RCC 7860 (cell line): ENCODE measurements around the gene RER1.

Source experiments
- DNase-seq: peaks from one replicate; pipeline ENCODE4 v3.0.0-alpha.2; 2015; ENCODE audit warnings: low spot score
- FAIRE-seq: peaks from 2 replicates; lab custom pipeline; 2012; peaks lifted over from hg19 to GRCh38; lab: Jason Lieb, UNC

RER1 gene

DNA sequence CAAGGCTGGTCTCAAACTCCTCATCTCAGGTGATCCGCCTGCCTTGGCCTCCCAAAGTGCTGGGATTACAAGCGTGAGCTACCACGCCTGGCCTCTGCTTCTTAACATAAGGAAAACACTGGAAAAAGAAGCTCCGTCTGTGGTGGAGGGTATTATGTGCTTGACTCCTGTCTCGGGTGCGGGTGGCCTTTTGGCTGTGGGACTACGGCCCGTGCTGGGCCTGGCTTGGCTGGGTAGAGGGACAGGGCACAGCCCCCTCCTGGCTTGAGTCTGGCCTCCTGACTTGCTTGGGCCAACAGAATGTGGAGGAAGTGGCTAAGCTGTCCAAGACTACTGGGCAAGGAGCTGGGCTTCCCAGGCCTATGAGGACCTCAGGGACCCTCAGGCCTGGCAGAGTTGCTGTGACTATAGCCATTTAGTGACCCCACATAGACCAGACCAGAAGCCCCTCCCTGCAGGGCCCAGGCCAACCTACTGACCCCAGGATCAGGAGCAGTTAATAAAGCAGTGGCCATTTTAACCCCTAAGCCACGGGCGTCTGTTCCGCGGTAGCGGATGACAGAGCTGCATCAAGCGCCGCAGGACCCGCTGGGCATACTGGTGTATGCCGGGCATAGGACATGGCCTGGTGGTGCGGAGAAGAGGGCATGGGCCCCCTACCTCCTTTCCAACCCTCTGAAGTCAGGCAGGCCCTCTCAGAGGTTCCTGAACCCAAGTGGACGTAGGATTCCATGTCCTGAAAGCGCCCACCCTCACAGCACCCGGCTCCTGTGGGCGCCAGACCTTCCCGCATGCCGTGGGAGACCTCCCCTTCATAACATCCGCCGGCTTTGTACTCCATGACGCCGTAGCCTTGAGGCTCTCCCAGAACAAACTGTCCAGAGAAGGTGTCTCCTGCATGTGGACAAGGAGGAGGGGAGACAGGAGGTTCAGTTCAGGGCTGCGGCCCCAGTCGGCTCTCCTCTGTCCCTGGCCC, 4.7 kb upstream of the RER1 start:
- DNase-seq (no peak), FAIRE-seq (no peak)

DNA sequence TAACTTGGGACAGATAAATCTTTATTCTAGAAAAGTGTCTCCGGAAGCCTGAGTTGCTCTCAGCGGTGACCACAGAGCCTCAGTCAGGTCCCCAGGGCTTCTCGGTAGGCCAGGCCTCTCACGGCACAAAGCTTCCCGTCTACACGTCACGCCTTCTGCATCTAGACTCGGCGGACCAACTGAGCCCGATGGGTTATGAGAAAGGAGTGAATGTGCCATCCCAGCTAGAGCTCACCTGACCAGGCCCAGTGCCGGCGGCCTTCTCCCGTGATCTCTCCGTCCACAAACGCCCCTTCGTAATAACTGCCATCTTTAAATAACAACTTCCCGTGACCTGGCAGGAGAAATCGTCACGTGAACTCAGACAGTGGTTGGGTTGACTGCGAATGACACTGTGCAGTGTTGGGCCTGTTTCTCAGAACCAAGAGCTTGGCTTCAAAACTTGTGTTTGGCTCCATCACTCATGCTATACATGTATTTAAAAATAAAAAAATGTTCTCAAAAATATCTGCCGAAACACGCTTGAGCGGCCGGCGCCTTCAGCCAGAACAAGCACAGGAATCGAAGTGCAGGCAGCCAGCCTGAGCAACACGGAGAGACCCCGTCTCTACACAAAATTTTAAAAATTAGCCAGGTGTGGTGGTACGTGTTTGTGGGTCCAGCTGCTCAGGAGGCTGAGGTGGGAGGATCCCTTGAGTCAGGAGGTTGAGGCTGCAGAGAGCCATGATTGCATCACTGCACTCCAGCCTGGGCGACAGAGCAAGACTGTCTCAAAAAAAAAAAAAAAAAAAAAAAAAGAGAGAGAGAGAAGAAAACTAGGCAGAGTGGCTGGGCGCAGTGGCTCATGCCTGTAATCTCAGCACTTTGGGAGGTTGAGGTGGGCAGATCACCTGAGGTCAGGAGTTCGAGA, 3.4 kb upstream of the RER1 start:
- no peak for DNase-seq
- no peak for FAIRE-seq

DNA sequence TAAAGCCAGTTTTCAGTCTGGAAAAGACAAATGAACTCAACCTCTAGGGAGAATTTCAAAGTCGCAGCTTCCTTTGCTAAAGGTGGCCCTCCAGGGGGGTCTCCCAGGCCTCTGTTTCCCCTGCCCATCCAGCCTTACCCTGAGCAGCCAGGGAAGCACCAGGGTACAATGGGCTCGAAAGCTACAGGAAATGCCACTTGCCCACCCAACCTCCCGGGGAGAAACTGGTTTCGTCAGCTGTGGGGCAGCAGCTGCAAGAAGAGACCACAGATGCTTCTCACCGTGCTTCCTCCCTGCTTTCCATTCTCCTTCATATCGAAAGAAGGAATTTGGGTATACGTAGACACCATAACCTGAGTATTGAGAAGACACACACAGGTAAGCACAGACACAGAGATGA, 2.0 kb upstream of the RER1 start:
- DNase-seq (no peak), FAIRE-seq (no peak)

DNA sequence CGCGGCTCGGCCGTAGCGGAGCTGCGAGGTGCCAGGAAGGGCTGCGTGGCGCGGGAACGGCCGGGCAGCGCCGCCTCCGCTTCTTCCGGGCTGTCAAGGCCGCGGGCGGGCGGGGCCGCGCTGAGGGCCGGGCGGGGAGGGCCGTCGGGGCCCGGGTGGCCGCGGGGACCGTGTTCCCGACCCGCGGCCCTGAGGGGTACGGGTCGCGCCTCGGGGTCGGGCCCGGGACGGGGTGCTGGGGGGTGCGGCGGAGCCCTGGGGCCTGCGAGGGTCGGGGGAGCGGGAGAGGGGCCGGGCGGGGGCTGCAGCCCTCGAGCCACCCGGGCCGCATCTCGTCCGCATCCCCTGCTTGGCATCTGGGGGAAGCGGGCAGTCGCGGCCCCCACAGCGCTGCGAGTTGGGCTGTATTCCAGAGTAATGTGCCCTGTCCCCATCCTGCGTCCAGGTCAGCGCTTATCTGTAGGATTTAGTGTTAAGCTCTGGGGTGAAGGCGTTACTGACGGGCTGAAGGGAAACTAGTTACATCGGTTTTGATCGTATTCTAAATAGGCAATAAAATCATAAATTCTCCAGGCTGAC, 379 bp downstream of the RER1 start:
- DNase-seq (no peak), FAIRE-seq (no peak)

DNA sequence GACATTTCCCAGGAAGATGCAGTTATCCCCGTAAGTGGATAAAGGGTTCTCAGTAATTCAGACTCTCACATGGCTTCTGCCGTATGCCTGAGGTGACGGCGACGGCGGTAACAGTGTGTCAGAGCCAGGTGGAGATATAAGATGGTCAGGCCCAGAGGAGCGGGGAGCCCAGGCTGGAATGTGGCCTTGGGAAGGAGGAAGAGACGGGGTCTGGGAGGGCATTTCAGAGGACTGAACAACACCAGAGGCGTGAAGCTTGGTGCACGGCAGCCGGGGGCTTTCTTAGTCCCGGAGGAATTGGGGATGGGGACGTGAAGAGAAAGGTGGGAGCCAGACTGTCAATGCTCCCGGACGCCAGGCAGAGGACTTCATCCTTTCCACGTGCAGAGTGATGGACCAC, 1.0 kb downstream of the RER1 start:
- FAIRE-seq (no peak), DNase-seq (no peak)

DNA sequence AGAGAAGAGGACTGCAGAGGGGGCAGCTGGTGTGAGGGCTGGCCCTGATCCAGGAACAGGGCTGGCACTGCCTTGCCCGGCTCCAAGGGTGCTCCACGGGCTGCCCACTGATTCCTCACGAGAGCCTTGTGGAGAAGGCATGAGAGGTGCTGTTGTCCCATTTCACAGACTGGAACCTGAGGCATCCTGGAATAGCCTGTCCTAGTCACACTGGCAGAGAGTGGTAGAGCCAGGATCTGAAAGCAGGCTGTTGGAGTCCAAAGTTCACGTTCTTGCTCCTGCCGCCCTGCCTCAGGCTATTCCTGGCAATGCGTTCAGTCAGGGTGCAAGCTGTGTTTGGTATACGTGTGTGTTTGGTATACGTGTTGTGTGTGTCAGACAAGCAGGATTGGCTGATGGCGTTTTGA, 1.8 kb downstream of the RER1 start:
- FAIRE-seq: no peak
- DNase-seq: no peak

DNA sequence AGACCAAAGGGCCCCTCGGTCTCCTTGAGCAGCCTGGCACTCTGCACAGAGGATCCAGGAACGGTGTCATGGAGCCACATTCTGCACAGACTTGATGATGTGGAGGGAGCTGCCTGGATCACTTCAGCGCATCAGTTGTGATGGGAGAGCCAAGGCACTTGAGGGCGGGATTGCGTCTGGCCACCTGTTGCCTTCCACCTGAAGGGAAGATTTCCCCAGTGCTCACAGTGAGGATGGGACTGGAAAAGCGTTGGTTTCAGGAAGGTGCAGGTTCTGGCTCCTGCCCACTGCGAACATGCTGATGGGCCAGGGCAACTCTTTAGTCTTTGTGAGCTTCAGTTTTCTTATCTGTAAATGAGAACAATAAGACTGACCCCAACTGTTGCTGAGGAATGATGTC, 2.6 kb downstream of the RER1 start:
- FAIRE-seq: no peak
- no peak for DNase-seq

DNA sequence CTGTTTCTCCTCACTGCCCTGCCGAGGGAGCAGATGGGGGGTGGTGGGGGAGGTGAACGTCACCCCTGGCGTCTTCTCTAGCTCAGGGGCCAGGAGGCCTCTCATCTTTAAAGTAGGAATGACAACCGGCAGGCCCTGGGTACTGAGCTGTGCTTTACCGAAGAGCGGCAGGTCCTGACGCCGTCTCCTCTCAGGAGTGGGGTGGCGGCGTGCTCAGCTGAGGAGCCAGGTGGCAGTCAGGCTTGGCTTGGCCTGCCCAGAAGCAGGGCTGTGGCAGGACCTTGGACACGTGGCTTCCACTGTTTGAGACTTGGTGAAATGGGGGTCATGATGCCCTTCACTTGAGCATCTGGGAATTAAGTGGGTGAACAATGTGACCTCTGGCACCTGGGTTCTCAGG, 3.1 kb downstream of the RER1 start:
- no peak for FAIRE-seq
- DNase-seq: no peak

DNA sequence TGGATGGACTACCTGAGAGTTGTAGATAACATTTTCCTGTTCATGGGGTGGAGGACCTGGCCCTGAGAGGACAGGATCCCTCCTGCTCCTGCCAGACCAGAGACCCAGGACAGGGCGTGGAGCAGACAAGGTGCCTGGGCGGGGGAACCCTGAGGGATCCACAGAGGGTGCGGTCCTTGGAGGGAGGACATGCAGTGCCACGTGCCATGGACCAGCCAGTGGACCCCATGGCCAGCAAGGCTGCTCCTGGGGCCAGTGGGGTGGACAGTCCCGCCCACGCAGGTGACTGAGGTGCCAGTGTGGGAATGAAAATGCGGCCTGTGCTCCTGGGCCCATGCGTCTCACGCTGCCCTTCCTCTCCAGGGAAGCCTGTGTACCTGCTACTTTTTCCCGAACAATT, 3.6 kb downstream of the RER1 start:
- no peak for DNase-seq
- FAIRE-seq: no peak

DNA sequence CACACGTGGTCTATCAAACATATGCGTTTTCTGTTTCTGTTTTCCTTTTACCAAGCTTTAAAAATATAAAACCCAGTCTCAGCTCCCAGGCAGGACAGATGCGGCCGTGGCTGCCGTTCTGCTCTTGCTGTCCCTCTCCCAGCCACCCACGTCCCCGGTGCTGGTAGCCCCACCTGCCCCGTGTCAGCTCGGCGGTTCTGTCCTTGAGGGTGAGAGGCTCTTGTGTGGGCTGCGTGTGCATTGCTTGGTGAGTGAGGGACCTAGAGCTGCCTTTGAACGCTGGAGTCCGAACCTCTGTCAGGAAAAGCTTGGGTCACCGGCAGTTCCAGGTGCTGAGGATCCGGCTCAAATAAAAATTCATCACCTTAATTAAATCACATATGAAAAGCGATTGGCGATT, 4.4 kb downstream of the RER1 start:
- DNase-seq (no peak), FAIRE-seq (no peak)

DNA sequence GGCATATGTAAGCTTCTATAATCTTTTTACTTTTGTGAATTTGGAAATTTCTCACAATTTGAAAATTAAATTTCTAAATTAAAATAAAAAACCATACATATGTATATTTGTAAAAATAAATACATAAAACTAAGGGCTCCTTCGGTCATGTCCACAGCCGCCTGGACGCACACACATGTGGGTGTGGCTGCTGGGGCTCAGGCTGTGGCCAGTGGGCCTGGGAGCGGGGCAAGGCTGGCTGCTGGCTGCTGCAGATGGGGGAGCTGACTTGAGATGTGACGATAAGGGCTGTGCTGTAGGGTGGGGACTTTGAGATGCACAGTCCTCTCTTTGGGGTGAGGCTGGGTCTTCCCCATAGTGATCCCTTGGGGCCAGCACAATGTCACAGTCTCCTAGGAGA, 4.8 kb downstream of the RER1 start:
- no peak for FAIRE-seq
- no peak for DNase-seq

DNA sequence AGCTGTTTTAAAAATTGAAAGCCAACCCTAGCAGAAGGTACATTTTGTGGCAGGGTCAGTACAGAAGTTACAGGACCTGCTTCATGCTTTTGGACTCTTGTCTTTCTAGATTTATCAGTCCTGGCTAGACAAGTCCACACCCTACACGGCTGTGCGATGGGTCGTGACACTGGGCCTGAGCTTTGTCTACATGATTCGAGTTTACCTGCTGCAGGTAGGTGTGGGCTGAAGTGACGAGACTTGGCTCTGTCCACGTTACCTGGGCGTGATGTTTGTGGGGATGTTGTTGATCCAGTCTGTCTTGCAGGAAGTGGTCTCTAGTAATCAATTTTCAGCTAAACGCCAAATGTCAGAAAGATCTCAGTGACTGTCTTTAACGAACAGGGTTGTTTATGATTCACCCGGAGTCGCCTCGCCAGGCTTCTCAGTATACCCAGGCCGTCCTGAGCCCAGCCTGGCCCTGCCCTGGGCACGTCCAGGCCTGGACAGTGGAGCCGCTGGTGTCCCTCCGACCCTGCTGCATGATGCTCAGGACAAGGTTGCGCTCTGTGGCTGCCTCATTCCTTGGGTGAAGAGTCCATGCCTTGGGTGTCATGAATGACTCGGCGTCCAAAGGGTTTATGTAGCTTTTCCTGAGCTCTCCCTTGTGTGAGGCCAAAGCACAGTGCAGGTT, 5.5 kb downstream of the RER1 start:
- DNase-seq (no peak), FAIRE-seq (no peak)

DNA sequence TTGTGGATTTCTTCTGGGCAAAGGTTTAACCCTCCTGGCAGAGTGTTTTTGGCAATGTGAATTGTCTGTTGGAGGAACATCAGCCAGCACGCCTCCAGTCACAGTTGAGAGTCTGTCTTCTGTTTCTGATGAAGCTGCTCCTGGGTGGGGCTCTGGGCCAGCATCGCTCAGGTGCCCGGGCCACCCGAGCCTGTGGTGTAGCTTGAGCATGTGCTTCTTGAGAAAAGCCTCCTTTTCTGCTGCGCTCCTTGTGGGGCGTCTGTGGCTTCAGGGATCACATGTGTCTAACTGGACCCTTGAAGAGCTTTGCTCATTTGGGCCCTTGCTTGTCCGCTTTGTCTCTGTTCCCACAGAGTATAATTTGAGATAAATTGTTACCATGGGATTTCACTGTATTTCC, 7.2 kb downstream of the RER1 start:
- DNase-seq: no peak
- no peak for FAIRE-seq

DNA sequence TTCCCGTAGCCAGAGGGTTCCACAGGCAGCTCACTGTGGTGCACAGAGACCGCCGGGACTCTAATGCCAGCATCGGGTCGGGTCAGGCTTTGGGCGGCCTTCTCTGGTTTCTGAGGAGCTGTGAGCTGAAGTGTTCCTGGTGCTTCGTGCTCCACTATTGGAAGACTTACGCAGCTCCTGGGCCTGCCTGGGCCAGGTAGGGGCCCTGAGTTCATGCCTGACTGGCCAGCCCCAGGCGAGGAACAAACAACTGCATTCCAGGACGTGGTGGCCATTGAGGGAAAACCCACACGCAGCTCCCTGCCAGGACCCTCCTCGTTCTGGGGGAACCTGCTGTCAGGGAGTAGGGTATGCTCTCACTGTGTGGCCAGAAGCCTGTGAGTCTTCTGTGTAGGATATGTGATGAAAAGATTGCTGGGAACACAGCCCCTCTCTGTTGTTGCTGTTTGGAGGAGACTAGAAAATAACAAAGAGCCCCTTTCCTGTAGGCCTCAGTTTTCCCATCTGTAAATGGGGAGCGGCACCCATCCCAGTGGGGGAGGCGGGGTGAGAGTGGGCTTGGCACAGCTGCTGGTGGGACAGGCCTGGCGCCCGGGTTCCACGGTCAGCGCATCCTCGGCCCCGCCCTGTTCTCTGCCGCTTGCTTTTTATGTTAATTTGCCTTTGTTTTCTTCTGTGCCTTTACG, 8.4 kb downstream of the RER1 start:
- DNase-seq: no peak
- FAIRE-seq: no peak

DNA sequence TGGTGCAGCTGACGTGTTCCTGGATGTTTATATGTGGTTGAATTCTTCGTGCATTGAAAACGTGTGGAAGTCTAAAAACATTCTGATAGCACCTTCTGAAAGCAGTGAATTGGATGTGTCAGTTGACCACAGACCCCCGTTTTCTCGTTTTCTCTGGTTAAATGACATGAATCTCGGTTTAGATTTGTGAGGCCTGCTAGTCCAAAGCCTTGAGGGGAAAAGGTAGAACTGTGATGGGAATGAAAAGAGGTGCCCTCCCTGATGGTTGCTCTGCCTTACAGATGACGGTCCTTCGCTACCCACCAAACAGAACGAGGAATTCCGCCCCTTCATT, 8.9 kb downstream of the RER1 start:
- no peak for DNase-seq
- FAIRE-seq: no peak

DNA sequence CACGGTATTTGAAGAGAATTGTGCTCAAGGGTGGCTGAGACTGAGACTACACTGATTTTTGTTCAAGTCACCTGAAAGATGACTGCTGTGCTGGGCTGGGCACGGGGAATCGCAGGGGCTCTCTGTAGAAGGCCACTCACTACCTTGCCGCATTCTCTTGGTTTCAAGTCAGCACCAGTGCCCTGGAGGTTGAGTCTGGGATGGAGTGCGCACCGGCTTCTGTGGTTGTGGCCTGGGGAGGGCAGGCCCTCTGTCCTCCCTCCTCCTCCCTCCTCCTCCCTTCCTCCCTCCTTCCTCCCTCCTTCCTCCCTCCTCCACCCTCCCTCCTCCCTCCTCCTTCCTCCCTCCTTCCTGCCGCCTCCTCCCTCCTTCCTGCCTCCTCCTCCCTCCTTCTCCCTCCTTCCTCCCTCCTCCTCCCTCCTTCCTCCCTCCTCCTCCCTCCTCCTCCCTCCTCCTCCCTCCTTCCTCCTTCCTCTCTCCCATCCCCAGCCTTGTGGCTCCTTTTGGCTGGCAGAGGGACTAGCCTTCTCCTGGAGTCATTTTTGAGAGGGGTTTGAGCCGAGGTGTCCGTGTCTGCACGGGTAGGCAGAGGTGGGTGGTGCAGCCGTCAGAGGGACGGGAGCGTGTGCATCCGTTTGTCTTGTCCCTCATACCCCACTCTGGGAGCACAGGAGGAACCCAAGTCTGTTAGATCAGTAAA, 9.5 kb downstream of the RER1 start:
- FAIRE-seq (no peak), DNase-seq (no peak)

DNA sequence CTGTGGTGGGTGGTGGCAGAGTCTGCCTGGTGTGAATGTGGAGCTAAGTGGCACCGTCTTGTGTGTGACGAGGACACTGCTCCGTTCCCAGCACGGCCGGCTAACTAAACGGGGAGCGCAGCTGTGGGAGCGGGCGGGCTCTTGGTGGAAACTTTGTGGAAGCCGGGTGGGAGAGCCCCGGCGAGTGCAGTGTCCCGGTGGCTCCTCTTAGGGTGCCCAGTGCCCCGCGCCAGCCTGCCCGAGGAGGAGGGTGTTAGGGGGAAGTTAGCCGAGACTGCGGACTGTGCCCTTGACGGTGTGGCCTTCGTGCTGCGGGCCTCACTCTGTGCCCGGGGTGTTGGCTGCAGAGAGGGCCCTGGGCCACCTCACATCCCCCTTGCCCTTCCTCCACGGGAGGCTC, 10.8 kb downstream of the RER1 start:
- FAIRE-seq: no peak
- DNase-seq: no peak

DNA sequence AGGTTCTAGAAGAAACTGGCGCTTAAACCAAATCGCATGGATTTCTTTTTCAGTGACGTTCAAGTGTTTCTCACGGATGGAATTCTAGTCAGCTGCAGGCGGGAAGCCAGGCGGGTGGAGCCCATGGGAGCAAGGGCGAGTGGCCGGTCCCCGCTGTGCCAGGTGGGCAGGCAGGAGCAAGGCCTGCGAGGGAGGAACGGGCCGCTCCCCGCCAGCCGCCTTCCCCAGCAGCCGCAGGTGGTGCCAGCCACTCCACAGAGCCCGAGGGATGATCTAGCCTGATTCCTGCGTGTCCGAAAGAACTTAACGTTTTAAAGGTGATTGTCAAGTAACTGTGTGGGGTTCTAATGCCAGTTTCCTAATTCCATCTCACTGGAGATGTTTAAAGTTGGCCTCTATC, 11.6 kb downstream of the RER1 start:
- no peak for FAIRE-seq
- DNase-seq: no peak

DNA sequence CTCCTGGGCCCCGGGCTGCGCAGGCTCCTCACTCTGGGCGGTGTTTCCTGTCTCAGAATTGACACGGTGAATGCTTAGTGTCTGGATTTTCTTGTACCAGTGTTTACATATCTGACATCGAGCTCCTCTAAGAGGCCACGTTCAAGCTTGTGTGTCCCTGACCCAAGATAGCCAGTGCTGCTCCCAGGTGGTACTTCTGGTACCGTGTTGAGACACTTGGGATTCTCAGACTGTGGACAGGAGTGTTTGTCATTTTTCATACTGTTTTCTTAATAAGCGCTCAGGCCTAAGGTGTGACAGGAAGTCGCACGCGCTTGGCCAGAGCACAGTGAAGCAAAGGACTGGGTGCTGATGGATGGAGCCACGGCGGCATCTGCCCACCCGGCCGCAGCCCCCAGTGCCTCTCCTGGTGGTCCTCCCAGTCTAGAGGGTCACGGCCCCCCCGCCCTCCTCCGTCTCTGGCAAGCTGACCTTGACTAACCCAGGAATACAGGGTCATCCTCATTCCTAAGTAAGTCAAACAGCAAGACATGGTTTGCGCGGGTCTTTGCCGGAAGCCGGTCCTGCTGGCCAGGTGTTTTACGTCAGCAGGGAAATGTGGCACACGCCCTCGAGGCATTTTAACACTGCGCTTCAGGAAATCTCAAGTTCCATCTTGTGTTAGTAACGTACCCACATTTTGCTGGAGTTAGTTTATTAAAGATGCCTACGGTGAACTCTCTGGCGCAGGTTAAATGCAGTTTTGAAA, 12.7 kb downstream of the RER1 start:
- FAIRE-seq (no peak), DNase-seq (no peak)
